GM15510 (cell line): ENCODE measurements around the gene PSMC3IP.
A peak's percentile ranks its signal among the peaks of the same experiment; 100 is the strongest.

Source experiments
- POLR2A ChIP-seq: IDR thresholded peaks from 3 replicates; pipeline ENCODE4 v1.6.1; 2011; ENCODE audit warnings: borderline replicate concordance; ENCODE audit not compliant: insufficient read length; ENCODE audit errors: extremely low read depth

PSMC3IP gene

GRCh38 chr17:42535155-42536047 lies 42.1 kb downstream of the PSMC3IP start:
- no peak for TF ChIP-seq POLR2A

- peak; percentile 32 for TF ChIP-seq POLR2A
Measured at GRCh38 chr17:42531455-42532354, 45.8 kb downstream of the PSMC3IP start.

- no peak for TF ChIP-seq POLR2A
Measured at GRCh38 chr17:42530952-42531454, 46.5 kb downstream of the PSMC3IP start.

- TF ChIP-seq POLR2A = no peak
Measured at GRCh38 chr17:42529061-42529460, 48.5 kb downstream of the PSMC3IP start.

GRCh38 chr17:42527932-42528331 lies 49.6 kb downstream of the PSMC3IP start:
- no peak for TF ChIP-seq POLR2A

- no peak for TF ChIP-seq POLR2A
Measured at GRCh38 chr17:42526031-42526444, 51.5 kb downstream of the PSMC3IP start.

GRCh38 chr17:42525221-42525620 lies 52.3 kb downstream of the PSMC3IP start:
- TF ChIP-seq POLR2A = no peak

- TF ChIP-seq POLR2A = no peak
Measured at GRCh38 chr17:42522798-42523278, 54.7 kb downstream of the PSMC3IP start.
